HG03521 (cell line): ENCODE data around the gene RNLS.
"Not testable (repeated sequence)": the region's sequence is repeated elsewhere in the genome, so short reads cannot be mapped to it uniquely, and the experiment has no call there.

Experiments used
- ATAC-seq: cut with Tn5 transposase; IDR thresholded peaks from one replicate; pipeline ENCODE4 v1.9.1; 2021; ENCODE audit warnings: mild to moderate bottlenecking, moderate library complexity; ENCODE audit not compliant: unreplicated experiment

RNLS gene

DNA sequence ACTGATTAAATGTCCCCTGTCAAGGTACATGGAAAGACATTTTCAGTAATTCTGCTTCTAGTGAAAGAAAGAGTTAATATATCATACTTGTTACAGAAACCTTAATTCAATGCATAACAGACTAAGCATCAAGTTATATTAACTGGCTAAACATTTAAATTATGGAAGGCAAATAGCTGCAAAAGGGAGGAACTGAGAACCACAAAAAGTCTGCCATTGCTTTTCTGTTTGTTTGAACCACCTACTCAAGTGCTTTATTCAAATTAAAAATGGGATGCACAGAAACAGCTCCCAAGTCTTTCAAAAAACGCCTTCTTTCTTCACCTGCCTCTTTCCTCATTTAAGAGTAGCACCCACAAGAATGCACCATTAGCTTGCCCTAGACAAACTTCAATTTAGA lies 271.9 kb downstream of the RNLS start:
- ATAC-seq: no peak

DNA sequence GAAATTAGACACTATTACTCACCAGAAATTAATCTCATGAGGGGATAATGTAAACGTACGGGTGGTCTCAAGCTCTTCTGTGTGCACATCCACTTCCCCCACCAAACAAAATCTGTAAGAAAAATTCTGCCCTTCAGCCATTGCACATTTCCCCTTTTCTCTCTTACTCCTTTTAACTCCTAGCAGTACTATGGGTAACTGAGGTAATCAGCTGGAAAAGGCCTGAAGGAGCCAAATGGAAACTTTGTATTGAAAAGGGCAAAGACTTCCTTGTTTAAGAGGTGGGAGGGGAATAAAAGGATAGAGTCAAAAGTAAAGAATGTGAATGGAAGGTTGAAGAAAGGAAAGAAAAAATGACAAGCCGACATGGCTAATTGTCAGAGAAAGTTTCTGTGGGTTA lies 273.8 kb downstream of the RNLS start:
- no peak for ATAC-seq

DNA sequence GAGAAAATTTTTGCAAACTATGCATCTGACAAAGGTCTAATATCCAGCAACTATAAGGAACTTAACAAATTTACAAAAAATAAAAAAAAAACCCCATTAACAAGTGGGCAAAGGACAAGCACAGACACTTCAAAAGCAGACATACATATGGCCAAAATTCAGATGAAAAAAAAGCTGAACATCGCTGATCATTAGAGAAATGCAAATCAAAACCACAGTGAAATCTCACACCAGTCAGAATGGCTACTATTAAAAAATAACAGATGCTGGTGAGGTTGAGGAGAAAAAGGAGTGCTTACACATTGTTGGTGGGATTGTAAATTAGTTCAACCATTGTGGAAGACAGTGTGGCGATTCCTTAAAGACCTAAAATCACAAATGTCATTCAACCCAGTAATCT lies 274.8 kb downstream of the RNLS start:
- not testable (repeated sequence) for ATAC-seq

DNA sequence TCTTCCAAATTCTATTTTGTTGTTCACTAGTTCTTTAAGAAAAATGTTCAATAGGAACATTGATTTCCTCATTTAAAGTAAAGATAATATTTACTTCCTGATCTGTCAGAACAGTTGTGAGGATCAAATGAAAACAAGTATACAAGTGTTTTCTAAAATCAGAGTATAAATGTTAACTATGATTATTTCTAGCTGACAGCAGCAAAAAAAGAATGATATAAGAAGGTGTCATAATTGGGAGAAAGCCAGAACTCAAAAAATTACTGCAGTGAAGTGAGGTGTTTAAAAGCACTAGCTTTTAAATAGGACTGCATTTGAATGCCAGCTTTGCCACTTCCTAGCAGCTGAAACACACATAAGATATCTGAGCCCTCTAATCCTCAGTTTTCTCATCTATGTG lies 283.3 kb downstream of the RNLS start:
- no peak for ATAC-seq

DNA sequence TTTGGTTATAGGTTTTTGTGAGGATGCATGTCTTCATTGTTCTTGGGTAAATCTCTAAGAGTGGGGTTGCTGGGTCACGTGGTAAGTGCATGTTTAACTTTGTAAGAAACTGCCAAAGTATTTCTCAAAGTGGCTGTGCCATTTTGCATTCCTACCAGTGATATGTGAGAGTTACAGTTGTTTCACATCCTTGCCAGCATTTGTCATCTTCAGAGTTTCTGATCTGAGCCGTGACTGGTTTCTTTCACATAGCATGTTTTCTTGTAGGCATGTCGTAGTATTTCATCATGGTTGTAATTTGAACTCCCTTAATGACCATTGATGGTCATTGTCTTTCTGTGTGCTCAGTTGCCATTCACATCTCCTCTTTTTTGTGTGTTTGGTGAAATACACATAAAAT lies 286.0 kb downstream of the RNLS start:
- ATAC-seq: no peak

DNA sequence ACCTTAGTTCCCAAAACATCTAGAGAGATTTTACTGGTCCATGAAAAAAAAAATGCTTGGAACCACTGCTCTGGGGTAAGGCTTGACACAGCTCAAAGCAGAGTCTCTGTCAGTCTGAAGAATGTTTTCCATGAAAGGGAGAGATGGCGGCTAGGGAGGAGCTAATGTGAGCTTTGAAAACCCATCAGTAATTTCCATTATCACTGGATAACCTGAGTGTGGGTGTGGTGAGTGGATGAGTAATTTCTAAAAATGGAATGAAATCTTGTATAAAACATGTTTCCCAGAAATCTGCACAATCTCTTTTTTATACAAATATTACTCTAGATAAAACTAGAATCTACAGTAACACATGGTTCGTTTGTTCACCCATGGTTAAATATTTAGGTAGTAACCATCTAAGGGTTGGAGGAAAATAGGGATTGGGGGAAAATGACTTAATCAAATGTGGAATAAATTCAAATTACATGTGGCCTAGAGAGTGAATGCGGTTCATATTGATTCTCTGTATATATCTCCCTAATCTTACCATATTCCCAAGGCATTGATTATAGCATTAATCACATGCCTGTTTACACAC lies 289.4 kb downstream of the RNLS start:
- ATAC-seq: no peak

DNA sequence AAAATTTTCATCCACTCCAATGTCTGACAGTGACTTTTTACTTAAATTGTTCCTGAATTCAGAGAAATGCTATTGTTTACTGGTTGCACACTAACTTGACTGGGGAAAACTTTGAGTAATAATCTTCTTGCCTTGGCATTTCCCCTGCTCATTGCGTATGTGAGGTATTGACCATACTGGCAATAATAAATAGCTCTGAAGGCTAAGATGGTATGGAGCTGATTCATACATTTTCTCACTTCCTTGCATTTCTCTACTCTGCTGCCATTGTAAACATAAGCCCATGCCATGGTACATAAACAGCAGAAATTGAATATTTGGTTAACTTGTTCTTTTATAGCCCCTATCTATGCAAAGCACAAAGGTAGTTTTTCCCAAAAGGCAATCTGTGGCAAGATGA lies 290.0 kb downstream of the RNLS start:
- no peak for ATAC-seq

DNA sequence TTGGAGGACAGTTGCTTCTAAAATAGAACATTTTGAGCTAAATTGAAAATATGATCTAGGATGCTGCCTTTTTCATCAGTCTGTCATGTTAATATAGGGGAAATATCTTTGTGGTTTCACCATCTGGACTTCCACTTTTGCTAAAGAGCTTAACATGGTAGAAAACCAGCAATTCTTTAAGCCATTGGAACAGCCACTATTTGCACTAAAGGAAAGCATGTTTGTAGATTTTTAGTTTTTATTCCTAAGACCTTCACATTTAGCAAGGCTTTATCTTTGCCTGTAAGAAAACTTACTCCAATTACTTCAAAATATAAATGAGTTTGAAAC lies 291.0 kb downstream of the RNLS start:
- no peak for ATAC-seq

DNA sequence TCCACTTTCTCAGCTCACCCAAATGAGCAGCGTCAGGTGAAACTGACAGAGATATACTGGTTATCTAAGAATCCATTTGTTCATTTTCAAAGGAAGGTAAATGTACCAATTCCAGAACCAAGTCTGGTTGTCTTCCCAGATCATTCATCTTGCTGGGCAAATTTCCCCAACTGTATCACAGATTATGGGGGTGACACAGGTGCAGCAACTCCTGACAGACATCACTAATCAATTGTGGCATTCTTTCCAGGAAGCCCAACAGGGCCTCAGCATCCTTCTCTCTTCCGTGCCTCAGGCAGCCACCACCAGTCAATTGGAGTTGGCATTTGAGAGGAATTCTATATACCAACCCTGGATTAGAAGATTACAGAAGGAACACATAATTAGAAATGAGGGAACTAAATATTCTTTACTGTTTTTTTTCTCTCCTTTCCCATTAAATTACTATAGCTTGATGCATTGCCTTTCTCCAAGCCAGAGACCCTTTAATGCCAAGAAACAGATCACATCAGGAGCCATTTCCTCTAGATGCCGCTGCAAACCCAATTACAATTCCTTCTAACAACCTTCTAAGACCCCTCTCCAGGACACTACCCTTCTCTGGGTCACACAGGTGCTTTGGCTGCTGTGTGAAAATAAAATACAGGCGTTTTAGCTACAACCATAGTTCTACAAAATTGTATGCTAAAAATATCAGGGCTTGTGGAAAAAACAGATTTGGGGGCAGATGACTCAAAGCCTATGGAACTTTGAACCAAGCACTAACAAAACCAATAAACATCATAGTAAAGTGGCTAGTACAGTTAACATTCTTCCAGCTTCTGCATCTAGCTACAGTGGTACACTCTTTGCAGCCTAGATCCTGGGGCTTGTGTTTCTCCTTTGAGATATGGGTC lies 291.6 kb downstream of the RNLS start:
- no peak for ATAC-seq

DNA sequence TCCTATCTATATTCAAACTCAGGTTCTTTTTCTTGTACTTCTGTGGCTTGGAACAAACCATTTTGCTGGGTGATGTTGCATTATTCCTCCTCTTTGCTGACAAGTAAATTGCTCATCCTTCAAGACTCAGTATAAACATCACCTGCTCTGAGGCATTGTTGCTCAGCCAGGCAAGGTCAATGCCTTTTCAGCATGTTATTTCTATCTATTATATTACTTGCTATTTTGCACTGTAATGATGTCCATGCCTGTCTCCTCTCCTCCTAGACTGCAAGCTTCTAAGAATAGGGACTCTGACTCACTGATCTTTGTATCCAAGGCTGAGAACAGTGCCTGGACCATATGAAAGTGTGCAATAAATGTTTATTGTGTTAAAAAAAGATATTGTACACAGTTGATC lies 293.8 kb downstream of the RNLS start:
- ATAC-seq: no peak

DNA sequence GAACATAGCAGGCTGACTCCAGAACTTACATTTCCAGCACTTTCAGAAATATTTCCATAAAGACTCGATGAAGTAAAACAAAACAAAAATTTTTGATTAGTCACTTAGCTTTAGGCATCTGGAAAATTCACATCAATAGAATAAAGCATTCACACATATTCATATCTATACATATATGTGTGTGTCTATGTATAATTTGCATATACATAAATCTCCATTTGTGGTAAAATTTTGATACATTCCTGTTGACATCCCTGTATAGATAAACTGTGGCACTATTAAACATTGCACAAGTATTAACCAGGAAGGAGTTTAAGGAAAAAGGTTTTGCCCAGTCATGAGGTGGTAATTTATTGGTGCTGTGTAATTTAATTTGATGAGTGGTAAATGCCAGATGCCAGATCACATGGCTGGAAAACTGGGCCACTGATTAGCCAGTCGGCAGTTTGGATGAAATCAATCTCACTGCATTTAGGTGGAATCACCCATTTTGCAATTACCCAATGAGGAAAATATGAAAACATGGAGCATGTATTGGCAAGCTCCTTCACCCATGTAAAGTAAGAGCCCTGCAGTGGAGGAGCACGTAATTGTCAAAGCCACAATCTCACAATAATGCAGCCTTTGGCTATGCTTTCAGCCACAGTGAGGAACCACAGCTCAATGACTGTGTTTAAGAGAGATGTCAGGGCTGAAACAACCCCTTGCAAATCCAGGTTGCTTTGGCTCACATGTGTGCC lies 294.6 kb downstream of the RNLS start:
- ATAC-seq: peak; percentile 68

DNA sequence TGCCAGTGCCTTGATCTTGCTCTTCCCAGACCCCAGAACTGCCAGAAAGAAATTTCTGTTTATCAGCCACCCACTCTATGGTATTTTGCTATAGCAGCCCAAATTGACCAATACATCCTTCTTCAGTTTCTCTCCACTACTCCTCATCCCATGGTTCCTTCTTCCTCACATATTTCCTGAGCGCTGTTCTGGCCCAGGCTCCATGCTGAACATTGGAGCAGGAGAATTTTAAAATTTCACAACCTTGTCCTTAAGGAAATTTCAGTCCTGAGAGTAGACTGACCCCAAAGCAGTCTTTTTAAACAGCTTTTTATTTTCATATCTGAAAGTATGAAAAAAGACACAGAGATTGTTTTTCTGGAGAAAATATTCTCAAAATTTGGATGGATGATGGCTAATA lies 297.1 kb downstream of the RNLS start:
- no peak for ATAC-seq

DNA sequence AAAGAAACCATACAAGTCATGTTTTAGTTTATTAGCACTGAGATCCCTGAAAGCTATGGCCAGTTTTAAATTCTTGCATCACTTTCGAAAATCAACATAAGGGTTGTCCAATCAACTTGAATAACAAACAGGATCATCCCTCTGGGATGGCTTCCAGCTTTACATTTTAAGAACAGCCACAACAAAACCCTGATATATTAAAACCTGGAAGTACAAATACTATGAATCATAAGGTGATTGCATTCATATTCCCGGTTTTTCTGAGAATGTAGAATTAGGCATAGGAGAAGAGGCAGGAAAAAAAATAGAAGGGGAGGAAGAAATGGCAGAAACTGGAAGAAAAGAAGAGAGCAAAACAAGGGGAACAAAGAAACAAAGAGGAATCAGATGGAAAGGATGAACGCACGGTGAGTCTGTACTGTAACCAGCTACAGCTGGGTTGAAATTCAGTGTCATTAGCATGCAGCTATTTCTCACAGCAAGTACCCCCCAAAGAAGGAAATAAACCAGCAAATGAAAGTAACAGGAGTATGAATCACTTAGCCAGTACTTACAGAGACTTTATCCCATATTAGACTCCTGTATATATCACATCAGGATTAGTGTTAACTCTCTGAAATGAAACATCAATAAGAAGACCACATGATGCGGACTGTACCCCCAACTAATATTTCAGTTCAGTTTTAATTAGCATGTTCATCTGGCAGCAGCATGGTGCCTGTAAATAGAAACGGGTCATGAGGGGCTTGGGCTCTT lies 301.3 kb downstream of the RNLS start:
- ATAC-seq: no peak

DNA sequence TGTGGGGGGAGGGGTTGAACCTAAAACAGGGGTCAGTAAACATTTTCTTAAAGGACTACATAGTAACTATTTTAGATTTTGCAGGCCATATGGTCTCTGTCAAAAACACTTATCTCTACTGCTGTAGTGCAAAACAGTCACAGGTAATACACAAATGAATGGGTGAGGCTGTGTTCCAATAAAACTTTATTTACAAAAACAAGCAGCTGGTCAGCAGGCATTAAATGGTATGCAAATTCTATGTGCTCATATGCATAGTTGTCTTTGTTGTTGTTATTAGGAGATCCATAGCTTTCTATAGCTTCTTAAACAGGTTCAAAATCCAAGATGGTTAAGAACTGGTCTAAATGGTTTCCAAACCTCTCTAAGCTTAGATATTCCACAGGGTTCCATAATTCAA lies 302.6 kb downstream of the RNLS start:
- no peak for ATAC-seq

DNA sequence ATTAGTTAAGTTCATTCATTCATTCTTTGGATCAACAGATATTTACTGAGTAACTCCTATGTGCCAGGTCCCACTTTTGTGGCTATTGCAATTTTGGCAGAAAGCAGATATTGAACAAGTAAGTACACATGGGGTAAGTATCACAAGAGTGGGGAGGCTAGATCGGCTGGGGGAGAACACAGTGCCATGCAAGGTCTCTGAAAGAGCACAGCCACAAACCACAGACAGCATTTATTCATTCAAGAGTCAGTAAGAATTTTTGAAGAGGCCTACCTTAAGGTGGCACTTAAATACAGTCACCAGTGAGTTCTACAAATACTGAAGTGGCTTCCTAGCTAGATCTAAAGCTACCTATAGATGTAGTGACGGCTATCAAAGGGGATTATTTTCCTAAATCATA lies 304.2 kb downstream of the RNLS start:
- ATAC-seq: no peak

DNA sequence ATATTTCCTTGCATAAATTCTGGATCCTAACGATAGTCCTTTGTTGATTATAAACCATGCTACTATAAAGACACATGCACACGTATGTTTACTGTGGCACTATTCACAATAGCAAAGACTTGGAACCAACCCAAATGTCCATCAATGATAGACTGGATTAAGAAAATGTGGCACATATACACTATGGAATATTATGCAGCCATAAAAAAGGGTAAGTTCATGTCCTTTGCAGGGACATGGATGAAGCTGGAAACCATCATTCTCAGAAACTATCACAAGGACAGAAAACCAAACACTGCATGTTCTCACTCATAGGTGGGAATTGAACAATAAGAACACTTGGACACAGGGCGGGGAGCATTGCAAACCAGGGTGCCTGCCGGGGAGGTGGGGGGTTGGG lies 306.2 kb downstream of the RNLS start:
- ATAC-seq: not testable (repeated sequence)

DNA sequence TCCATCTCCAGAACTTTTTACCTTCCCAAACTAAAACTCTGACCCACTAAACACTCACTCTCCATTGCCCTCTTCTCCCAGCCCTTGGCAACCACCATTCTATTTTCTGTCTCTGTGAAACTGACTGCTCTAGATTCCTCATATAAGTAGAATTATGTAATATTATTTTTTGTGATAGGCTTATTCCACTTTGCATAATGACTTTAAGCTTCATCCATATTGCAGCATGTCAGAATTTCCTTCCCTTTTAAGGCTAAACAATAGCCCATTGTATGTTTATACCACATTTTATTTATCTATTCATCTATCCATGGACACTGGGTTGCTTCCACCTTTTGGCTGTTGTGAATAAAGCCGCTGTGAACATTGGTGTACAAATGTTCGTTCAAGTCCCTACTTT lies 308.8 kb downstream of the RNLS start:
- no peak for ATAC-seq

DNA sequence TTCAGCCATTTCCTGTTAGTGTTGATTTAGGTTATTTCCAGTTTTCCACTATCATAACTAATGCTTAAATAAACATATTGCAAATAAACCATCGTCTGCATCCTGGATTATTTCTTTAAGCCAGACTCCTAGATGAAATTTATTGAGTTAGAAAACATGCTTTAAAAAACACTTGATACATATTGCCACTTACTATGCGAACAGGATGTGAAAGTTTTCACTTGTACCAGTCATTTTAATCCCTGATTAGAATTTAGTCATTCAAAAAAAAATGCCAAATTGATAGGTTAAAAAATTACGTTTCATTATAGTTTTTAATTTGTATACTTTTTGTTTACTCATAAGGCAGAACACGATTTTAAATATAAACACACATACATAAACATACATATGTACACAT lies 309.6 kb downstream of the RNLS start:
- no peak for ATAC-seq

DNA sequence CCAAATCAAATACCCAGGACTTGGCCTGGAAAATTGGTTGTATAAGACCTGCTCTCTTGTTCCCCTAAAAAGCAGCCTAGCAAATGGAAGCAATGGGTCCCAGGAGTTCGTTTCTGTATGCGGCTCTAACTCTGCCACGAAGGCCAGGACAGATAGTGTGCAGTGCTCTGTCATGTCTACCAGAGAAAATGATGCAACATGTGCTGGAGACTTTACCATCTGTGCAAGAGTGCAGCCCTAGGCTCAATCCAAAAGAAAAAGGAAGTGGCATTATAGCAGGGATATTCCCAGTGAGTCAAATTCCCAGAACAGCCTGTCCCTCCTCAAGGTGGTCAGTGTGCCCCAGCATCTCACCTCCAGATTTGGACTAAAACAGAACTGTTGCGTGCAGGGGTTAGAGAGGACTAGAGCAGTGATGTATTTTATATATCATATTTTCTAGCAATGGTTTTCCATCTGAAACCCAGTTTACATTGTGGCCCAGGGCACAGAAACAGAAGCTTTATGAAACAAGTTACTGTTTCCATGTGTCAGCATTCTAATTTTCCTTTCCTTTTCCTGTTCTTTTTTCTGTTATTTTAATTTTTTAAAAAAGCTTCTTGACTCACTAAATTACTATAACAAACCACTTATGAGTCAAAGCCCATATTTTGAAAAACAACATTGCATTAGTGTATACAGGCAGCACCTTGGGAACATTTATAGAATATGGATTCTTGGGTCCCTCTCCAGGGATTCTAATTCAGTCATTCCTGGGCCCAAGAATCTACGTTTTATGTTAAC lies 311.2 kb downstream of the RNLS start:
- ATAC-seq: peak; percentile 2

DNA sequence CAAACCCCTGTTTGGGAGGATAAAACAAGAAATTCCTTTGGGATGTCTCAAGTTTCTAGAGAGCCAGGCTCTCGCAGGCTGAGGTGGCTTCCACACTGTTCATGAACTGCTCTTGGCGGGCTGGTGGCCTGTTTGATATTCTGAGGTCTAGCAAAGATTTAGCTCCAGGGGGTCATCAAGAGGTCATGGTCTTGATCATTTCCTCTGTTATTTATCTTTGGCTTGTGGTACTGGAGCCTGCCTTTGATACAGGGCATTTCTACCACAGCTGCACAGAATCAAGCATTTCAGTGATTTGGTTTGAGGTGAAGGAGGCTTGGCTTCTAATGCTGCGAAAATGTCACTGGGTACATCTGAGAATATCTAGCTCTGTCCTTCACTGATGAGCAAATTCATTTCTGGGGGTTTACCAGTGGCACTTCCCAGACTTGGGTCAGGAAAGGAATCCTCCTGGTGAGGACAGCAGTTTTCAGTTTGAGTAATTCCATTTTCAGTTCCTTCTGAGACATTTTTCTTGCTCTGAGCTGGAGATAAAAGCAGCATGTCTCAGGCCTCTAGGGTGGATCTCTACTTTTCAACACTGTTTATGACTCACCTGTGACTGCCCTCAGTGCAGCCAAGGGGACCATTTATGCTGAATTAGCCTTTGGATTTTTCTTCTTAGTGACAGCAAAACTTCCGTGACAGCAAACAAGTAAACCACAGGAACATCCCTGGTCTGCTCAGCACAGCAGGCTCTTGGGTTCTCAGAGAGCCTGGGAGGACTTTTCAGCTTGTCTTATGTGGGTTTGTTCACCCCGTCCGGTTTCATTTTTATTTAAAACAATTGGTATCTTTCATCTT lies 312.0 kb downstream of the RNLS start:
- ATAC-seq: peak; percentile 82
